ACC112 (cell line): ENCODE measurements around the gene RAP1GAP.

Source experiments
- H2AFZ ChIP-seq: fragments of 200-600 bp; sonication (generic); one replicate; pipeline ENCODE4 v1.6.0; 2017; ENCODE audit warnings: antibody characterized with exemption, low read length; ENCODE audit not compliant: unreplicated experiment
- H3K27ac ChIP-seq: fragments of 200-600 bp; sonication (generic); 2 replicates; pipeline ENCODE4 v1.5.1; 2014; ENCODE audit warnings: low read depth, mild to moderate bottlenecking, antibody characterized with exemption, low read length, moderate library complexity
- H3K27me3 ChIP-seq: fragments of 200-600 bp; sonication (generic); 2 replicates; pipeline ENCODE4 v1.6.1; 2014; ENCODE audit warnings: mild to moderate bottlenecking, antibody characterized with exemption, low read length, moderate library complexity, mixed read lengths; ENCODE audit not compliant: insufficient read depth
- H3K36me3 ChIP-seq: fragments of 200-600 bp; sonication (generic); 2 replicates; pipeline ENCODE4 v1.6.1; 2016; ENCODE audit warnings: mild to moderate bottlenecking, antibody characterized with exemption, low read length, moderate library complexity, mixed read lengths; ENCODE audit not compliant: insufficient read depth
- H3K4me1 ChIP-seq: fragments of 200-600 bp; sonication (generic); one replicate; pipeline ENCODE4 v1.6.1; 2016; ENCODE audit warnings: low read length, mixed read lengths; ENCODE audit not compliant: insufficient read depth, unreplicated experiment, control insufficient read depth
- H3K4me3 ChIP-seq: fragments of 200-600 bp; sonication (generic); 2 replicates; pipeline ENCODE4 v1.5.1; 2014; ENCODE audit warnings: mild to moderate bottlenecking, low read depth, low read length
- H3K79me2 ChIP-seq: fragments of 200-600 bp; sonication (generic); one replicate; pipeline ENCODE4 v1.6.0; 2016; ENCODE audit warnings: low read length; ENCODE audit not compliant: control insufficient read depth, unreplicated experiment, insufficient read depth

RAP1GAP gene

DNA sequence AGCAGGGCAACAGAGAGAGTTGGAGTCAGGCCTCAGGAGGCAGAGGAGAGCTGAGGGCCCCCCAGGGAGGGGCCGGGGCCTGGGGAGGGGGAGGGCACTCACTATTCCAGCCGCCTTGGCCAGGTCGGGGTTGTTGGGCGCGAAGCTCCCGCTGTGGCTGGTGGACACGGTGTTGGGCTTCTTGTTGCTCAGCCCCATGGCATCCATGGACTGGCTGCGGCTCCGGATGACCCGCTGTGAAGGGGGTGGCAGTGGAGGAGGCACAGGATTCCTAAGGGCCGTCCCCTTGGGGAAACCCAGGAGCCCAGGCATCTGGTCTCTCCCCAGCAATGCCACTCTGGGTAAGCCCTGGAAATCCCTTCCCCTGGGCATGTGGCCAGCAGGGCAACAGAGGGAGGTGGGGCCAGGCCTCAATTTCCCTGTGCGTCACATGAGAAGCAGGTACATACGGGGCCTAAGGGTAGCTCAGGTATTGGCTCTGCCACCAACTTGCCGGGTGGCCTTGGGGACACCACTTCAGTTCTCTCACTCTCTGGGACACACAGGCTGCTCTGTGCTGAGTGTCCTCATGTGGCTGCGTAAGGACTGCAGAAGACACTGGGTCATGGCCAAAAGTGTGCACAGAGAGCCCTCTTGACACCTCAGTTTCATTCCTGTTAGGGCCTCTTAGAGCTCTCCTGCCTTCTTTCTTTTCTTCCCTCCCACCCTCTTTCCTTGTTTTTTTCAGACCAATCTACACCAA is 63.0 kb downstream of the RAP1GAP start:
- Histone ChIP-seq H3K27me3 (peaks cover 5% of the 10 kb centered on the region; the same call in 1 of the 2 replicates), H2AFZ (no peak overlapping the region), H3K27ac (no peak overlapping the region)

DNA sequence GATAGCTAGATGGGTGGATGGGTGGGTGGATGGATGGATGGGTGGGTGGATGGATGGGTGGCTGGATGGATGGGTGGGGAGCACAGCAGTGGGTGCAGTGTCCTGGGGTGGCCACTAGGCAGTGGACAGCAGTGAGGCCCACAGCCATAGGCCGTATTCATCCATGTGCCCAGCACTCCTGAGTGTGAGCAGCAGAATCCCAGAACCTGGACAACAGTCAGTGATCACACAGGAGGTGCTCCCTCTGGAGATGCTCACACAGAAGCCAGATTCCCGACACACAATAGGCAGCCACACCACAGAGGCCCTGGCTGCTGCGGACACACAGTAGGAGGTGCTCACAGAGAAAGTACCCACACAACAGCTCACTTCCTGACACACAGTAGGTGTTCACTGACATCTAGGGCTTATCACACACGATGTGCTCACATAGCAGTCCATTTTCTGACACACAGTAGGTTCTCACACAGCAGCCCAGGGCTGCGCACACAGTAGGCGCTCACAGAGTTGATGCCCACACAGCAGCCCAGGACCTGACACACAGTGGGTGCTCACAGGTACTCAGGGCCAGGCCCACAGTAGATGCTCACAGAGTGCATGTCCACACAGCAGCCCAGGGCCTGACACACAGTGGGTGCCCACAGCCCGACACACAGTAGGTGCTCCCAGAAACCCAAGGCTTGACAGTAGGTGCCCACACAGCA is 64.0 kb downstream of the RAP1GAP start:
- no peaks in the 10 kb centered on the region for H3K4me1 ChIP-seq
- H3K27me3 ChIP-seq = peaks cover 7% of the 10 kb centered on the region; the same call in 1 of the 2 replicates
- no peak overlapping the region for H2AFZ ChIP-seq
- H3K27ac ChIP-seq = no peak overlapping the region
- H3K36me3 ChIP-seq = no peaks in the 10 kb centered on the region
- H3K4me3 ChIP-seq = no peak overlapping the region
- H3K79me2 ChIP-seq = no peaks in the 10 kb centered on the region

More for the DNA sequence above, 63.0 kb downstream of the RAP1GAP start:
- no peaks in the 10 kb centered on the region for H3K79me2 ChIP-seq
- H3K4me1 ChIP-seq = no peaks in the 10 kb centered on the region
- H3K36me3 ChIP-seq = no peaks in the 10 kb centered on the region
- H3K4me3 ChIP-seq = no peak overlapping the region

DNA sequence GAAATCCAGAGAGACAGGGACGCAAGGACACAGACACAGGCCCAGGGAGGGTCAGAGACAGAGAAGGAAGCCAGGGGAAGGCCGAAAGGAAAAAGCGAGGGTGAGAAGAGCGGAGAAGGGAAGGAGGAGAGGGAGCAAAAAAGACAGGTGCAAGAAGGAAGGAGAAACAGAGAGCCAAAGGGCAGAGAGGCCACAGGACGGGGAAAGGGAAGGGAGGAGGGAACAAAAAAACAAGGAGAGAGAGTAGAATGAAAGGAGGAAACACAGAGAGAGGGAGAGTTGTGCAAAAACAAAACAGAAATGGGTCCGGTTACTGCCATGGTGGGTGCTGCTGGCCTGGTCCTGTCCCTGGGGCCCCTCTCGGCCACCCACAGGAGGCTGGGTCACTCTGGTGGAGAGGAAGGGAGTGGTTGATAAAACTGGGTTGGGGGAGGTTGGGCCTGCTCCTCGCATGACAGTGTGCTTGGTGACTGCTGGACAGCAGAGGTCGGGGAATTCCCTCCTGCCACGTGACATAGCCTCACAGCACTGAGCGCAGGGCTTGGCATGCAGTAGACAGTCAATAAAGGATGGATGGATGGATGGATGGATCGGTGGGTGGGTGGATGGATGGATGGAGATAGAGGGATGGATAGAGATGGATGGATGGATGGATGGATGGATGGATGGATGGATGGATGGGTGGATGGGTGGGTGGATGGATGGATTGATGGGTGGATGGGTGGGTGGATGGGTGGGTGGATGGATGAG is 64.8 kb downstream of the RAP1GAP start:
- H3K4me1 ChIP-seq = no peaks in the 10 kb centered on the region
- H3K27ac ChIP-seq = no peak overlapping the region
- H3K79me2 ChIP-seq = no peaks in the 10 kb centered on the region
- H3K27me3 ChIP-seq = peaks cover 9% of the 10 kb centered on the region; the same call in 1 of the 2 replicates
- H3K36me3 ChIP-seq = no peaks in the 10 kb centered on the region
- H2AFZ ChIP-seq = no peak overlapping the region
- H3K4me3 ChIP-seq = no peak overlapping the region

DNA sequence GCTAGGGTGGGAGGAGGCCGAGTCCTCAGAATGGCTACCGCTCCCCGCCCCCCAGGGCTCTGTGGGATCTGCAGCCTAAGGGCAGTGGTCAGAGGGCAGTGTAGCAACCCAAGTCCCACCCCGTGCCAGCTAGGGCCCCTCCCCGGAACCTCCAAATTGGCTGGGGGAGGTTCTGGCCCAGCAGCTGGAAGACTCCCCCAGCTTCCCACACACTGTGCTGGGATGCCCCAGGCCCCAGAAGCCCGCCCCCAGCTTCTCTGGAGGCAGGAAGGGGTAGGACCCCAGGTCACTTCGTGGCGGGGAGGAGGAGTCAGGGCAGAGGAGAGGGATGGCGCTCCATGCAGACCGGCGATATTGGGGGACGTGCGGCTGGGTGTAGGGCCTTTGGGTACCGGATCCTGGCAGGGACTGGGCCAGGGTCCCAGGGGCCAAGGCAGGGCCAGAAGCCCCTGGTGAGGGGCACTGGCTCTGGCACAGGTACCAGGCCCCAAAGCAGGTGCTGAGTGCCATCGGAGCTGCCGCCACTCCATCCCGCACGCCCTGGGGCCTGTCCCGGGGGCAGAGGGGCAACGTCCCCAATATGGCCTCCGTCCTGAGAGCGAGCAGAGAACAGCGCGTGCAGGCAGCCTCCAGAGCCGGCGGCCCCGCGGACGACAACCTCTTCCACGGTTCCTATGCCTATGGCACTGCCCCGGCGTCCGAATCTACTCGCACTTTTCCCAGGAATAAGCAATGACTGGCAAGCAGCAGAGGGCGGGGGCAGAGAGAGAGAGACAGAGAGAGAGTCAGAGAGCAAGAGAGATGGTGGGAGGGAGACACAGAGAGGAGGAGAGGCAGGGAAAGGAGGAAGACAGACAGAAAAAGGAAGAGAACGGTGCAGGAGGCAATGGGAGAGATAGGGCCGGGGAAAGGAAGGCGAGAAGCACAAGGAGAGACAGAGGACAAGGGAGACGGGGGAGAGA is 65.7 kb downstream of the RAP1GAP start:
- Histone ChIP-seq H3K36me3 (no peaks in the 10 kb centered on the region), H2AFZ (no peak overlapping the region), H3K4me3 (no peak overlapping the region), H3K79me2 (no peaks in the 10 kb centered on the region), H3K27me3 (peaks cover 9% of the 10 kb centered on the region; the same call in 1 of the 2 replicates), H3K27ac (no peak overlapping the region), H3K4me1 (no peaks in the 10 kb centered on the region)

DNA sequence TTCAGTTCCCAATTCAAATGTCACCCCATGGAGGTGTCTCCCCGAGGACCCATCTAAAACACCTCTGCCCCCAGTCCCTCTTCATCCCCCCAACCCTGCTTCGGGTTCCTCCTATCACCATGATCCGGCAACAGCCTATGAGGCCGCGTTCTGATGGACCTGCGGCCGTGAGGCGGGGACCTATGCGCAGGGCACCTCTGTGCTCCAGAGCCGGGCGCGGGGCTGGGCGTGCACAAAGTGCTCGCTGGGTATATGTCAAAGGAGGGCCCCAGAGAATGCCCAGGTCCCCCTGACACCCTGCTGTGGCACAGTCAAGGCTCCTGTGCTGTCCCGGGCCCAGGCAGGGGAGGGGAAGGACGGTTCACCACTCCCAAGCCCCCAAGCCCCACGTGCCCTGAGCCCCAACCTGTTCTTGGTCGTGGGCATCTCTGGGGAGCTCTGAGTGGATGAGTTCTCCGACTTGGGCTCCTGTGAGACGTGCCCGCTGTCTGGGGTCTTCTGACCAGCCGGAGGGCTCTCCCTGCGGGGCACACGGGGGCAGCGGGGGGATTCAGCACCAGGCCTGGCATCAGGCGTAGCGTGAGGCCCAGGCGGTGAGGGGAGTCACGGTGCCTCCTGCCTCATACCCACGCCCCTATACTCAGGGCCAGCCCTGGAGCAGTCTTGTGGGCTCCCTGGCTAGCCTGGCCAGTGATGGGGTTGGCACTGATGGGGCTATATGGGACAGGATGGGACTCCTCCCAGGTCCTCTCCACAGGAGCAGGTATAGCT is 67.7 kb downstream of the RAP1GAP start:
- Histone ChIP-seq H3K4me1 (no peaks in the 10 kb centered on the region), H3K4me3 (no peak overlapping the region), H2AFZ (no peak overlapping the region), H3K27me3 (peaks cover 9% of the 10 kb centered on the region; the same call in 1 of the 2 replicates), H3K36me3 (no peaks in the 10 kb centered on the region), H3K27ac (no peak overlapping the region), H3K79me2 (no peaks in the 10 kb centered on the region)

DNA sequence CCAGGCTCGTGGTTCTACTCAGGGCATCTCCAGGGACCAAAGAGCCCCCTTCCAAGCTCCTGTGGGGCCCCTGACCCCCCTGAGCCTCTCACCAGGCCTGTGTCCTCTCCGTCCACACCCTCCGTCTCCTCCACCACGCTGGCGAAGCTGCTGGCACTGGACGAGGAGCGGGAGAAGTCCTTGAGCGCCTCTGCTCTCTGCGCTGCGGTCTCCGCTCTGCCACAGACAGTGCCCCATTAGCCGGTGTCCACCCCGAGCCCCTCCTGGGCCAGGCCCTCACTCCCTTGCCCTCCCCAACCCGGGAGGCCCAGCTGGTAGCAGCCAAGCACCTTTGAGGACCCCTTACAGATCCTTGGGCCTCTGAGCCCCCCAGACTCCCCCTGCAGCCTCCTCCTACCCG is 69.8 kb downstream of the RAP1GAP start:
- H3K36me3 ChIP-seq = no peaks in the 10 kb centered on the region
- no peaks in the 10 kb centered on the region for H3K79me2 ChIP-seq
- no peak overlapping the region for H3K27ac ChIP-seq
- no peaks in the 10 kb centered on the region for H3K4me1 ChIP-seq
- H3K4me3 ChIP-seq = no peak overlapping the region
- H3K27me3 ChIP-seq = peaks cover 9% of the 10 kb centered on the region; the same call in 1 of the 2 replicates
- no peak overlapping the region for H2AFZ ChIP-seq

DNA sequence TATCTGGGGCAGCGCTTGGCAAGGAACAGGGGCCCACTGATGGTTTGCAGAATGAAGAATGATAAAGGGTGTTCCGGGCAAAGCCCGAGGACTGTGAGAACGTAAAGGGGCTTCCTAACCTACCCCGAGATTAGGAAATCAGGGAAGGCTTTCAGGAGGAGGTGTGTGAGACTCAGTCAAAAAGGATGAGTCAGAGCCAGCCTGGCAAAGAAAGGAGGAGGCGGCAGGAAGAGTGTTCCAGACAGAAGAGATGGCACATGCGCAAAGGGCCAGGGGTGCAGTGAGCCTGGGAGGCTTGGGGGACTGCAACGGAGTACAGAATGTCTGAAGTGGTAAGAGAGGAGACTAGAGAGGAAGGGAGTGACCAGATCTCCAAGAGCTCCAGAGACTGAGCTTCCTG is 70.3 kb downstream of the RAP1GAP start:
- Histone ChIP-seq H3K79me2 (no peaks in the 10 kb centered on the region), H3K27ac (no peak overlapping the region), H3K36me3 (no peaks in the 10 kb centered on the region), H3K4me1 (no peaks in the 10 kb centered on the region), H3K27me3 (peaks cover 9% of the 10 kb centered on the region; the same call in 1 of the 2 replicates), H3K4me3 (no peak overlapping the region), H2AFZ (no peak overlapping the region)

DNA sequence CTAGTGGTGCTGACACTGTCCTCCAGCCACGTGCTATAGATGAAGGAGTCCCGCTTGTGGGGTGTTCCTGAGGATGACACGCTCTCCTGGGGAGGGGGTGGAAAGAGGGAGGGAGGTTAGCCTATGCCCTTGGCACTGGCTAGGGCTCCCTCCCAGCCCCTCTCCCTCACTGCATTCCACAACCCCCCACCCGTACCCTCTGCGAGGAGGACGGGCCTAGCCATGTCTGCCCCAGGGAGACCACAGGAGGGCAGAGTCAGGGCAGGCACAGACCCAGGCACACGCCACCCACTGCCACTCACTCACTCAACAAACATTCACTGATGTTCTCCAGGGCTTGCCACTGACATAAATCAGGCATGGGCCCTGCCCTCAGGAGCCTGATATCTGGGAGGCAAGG is 70.7 kb downstream of the RAP1GAP start:
- no peaks in the 10 kb centered on the region for H3K79me2 ChIP-seq
- H3K36me3 ChIP-seq = no peaks in the 10 kb centered on the region
- H3K27me3 ChIP-seq = peaks cover 9% of the 10 kb centered on the region; the same call in 1 of the 2 replicates
- H3K4me3 ChIP-seq = no peak overlapping the region
- H3K27ac ChIP-seq = no peak overlapping the region
- H3K4me1 ChIP-seq = no peaks in the 10 kb centered on the region
- no peak overlapping the region for H2AFZ ChIP-seq

DNA sequence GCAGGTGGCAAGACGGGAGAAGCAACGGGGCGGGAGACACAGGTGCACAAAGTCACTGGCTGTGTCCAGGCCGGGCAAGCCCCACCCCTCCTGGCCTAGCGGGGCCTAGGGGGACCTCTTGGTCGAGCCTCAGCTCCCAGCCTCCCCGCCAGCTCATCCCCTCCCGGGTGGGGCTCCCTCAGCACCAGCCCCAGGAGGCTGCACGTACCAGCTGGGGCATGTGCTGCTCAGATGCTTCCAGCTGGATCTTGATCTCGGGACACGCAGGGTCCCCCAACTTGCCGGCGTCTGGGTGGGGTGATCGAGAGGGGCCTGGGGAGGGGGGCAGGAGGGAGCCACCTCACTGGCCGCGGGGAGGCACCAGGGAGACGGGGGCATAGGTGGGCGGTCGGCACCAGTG is 71.4 kb downstream of the RAP1GAP start:
- no peak overlapping the region for H3K4me3 ChIP-seq
- H3K36me3 ChIP-seq = no peaks in the 10 kb centered on the region
- H3K4me1 ChIP-seq = no peaks in the 10 kb centered on the region
- no peak overlapping the region for H3K27ac ChIP-seq
- no peaks in the 10 kb centered on the region for H3K79me2 ChIP-seq
- peaks cover 5% of the 10 kb centered on the region; the same call in 1 of the 2 replicates for H3K27me3 ChIP-seq
- H2AFZ ChIP-seq = no peak overlapping the region
